ENCODE data around the gene CYP3A5. TPM values are rescaled to one million over a fixed set of nuclear protein-coding genes. Genes with fewer than 3 reads are reported as not detected.

CYP3A5 gene
- total RNA-seq, 1 donor from 2014 or later, result not detected

GRCh38 chr7:99648843-99649242 is 31.0 kb downstream of the CYP3A5 start:
- no peak overlapping the region for H3K4me3 ChIP-seq
- TF ChIP-seq, protein P1, sequence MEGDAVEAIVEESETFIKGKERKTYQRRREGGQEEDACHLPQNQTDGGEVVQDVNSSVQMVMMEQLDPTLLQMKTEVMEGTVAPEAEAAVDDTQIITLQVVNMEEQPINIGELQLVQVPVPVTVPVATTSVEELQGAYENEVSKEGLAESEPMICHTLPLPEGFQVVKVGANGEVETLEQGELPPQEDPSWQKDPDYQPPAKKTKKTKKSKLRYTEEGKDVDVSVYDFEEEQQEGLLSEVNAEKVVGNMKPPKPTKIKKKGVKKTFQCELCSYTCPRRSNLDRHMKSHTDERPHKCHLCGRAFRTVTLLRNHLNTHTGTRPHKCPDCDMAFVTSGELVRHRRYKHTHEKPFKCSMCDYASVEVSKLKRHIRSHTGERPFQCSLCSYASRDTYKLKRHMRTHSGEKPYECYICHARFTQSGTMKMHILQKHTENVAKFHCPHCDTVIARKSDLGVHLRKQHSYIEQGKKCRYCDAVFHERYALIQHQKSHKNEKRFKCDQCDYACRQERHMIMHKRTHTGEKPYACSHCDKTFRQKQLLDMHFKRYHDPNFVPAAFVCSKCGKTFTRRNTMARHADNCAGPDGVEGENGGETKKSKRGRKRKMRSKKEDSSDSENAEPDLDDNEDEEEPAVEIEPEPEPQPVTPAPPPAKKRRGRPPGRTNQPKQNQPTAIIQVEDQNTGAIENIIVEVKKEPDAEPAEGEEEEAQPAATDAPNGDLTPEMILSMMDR (IDR thresholded peaks at IDR 0.05; ENCODE audit: borderline replicate concordance), result no peak
- H3K36me3 ChIP-seq, result peaks cover 18% of the 10 kb centered on the region
- H3K4me1 ChIP-seq, result no peaks in the 10 kb centered on the region
- DNase-seq, result no peak
- no peak overlapping the region for H3K27ac ChIP-seq (replicated peaks)
- no peaks in the 10 kb centered on the region for H3K27me3 ChIP-seq (ENCODE audit: low read depth)
- intact Hi-C loops (cut with micrococcal nuclease), result no loop called here
- peaks cover 3% of the 10 kb centered on the region for H3K9me3 ChIP-seq (replicated peaks)

GRCh38 chr7:99645590-99645989 is 34.2 kb downstream of the CYP3A5 start:
- Histone ChIP-seq H3K36me3 (peaks cover 19% of the 10 kb centered on the region), H3K4me1 (no peaks in the 10 kb centered on the region), H3K27me3 (ENCODE audit: low read depth) (no peaks in the 10 kb centered on the region), H3K27ac (replicated peaks) (no peak overlapping the region), H3K9me3 (replicated peaks) (peaks cover 3% of the 10 kb centered on the region), H3K4me3 (no peak overlapping the region)
- TF ChIP-seq, protein P1 (IDR thresholded peaks at IDR 0.05; ENCODE audit: borderline replicate concordance), result no peak
- intact Hi-C loops (cut with micrococcal nuclease), result no loop called here
- no peak for DNase-seq

- no peak for DNase-seq
- H3K4me1 ChIP-seq, result no peaks in the 10 kb centered on the region
- intact Hi-C loops (cut with micrococcal nuclease), result no loop called here
Measured at GRCh38 chr7:99644431-99644830, 35.4 kb downstream of the CYP3A5 start.

GRCh38 chr7:99643464-99643863 is 36.3 kb downstream of the CYP3A5 start:
- H3K27me3 ChIP-seq (ENCODE audit: low read depth), result no peaks in the 10 kb centered on the region
- TF ChIP-seq, protein P1 (IDR thresholded peaks at IDR 0.05; ENCODE audit: borderline replicate concordance), result no peak
- no peaks in the 10 kb centered on the region for H3K4me1 ChIP-seq
- DNase-seq, result no peak
- H3K36me3 ChIP-seq, result peaks cover 30% of the 10 kb centered on the region
- H3K4me3 ChIP-seq, result no peak overlapping the region
- H3K9me3 ChIP-seq (replicated peaks), result peaks cover 3% of the 10 kb centered on the region
- intact Hi-C loops (cut with micrococcal nuclease), result no loop called here
- H3K27ac ChIP-seq (replicated peaks), result no peak overlapping the region

More at GRCh38 chr7:99644431-99644830, 35.4 kb downstream of the CYP3A5 start:
- Histone ChIP-seq H3K27ac (replicated peaks) (no peak overlapping the region), H3K27me3 (ENCODE audit: low read depth) (no peaks in the 10 kb centered on the region), H3K4me3 (no peak overlapping the region), H3K36me3 (peaks cover 20% of the 10 kb centered on the region), H3K9me3 (replicated peaks) (peaks cover 3% of the 10 kb centered on the region)
- TF ChIP-seq, protein P1 (IDR thresholded peaks at IDR 0.05; ENCODE audit: borderline replicate concordance), result no peak

DNA sequence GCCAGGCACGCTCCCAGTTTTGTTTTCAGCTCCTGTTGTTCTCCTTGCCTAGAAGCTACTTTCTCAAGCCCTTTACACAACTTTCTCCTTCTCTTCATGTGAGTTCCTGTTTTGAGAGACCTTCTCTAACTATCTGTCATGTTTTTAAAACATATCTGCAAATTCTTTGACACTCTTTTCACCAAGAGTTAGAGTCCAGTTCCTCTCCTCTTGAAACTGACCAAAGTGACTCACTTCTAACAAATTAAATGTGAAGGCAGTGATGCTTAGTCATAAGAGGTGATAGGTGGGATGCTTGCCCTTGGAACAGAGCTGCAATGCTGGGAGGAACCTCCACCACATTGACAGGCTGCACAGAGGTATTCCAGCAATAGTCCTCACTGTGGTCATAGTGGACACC is 37.8 kb downstream of the CYP3A5 start:
- Histone ChIP-seq H3K9me3 (replicated peaks) (peaks cover 3% of the 10 kb centered on the region), H3K27ac (replicated peaks) (no peak overlapping the region), H3K4me1 (no peaks in the 10 kb centered on the region), H3K36me3 (peaks cover 33% of the 10 kb centered on the region), H3K4me3 (no peak overlapping the region), H3K27me3 (ENCODE audit: low read depth) (no peaks in the 10 kb centered on the region)
- no peak for DNase-seq
- TF ChIP-seq, protein P1 (IDR thresholded peaks at IDR 0.05; ENCODE audit: borderline replicate concordance), result no peak
- intact Hi-C loops (cut with micrococcal nuclease), result no loop called here
